SK-N-SH treated with all-trans-retinoic acid at 6 μM for 48 hours (cell line): Measurements from ENCODE around the gene MYL10.

Experiments
- CREB5 ChIP-seq: fragments of 250-450 bp; sonication (Bioruptor Pico); IDR thresholded peaks from 2 replicates; pipeline ENCODE4 v1.5.1; 2020; ENCODE audit warnings: low read depth, mild to moderate bottlenecking, moderate library complexity
- ESRRG ChIP-seq: fragments of 250-450 bp; sonication (Bioruptor Pico); IDR thresholded peaks from 2 replicates; pipeline ENCODE4 v1.6.1; 2021; ENCODE audit warnings: mild to moderate bottlenecking
- GLIS3 ChIP-seq: fragments of 250-450 bp; sonication (Bioruptor Pico); IDR thresholded peaks from 2 replicates; pipeline ENCODE4 v1.5.0; 2020; ENCODE audit warnings: mild to moderate bottlenecking, moderate library complexity
- ISL1 ChIP-seq: fragments of 250-450 bp; sonication (Bioruptor Pico); IDR thresholded peaks from 2 replicates; pipeline ENCODE4 v2.1.2; 2022; ENCODE audit warnings: mild to moderate bottlenecking, moderate library complexity
- PATZ1 ChIP-seq: fragments of 250-450 bp; sonication (Bioruptor Pico); IDR thresholded peaks from 2 replicates; pipeline ENCODE4 v1.8.0; 2020; ENCODE audit warnings: mild to moderate bottlenecking, moderate library complexity, borderline replicate concordance
- PPARA ChIP-seq: fragments of 250-450 bp; sonication (Bioruptor Pico); IDR thresholded peaks from 2 replicates; pipeline ENCODE4 v1.5.0; 2020; ENCODE audit warnings: mild to moderate bottlenecking, borderline replicate concordance
- RARB ChIP-seq: fragments of 250-450 bp; sonication (Bioruptor Pico); IDR thresholded peaks from 2 replicates; pipeline ENCODE4 v1.8.0; 2021; ENCODE audit warnings: mild to moderate bottlenecking, moderate library complexity
- TCF4 ChIP-seq: fragments of 250-450 bp; sonication (Bioruptor Pico); IDR thresholded peaks from 2 replicates; pipeline ENCODE4 v1.8.0; 2021; ENCODE audit warnings: mild to moderate bottlenecking, moderate library complexity, borderline replicate concordance
- ZC3H10 ChIP-seq: fragments of 250-450 bp; sonication (Bioruptor Pico); IDR thresholded peaks from 2 replicates; pipeline ENCODE4 v1.5.1; 2021; ENCODE audit warnings: mild to moderate bottlenecking, moderate library complexity
- ZFP3 ChIP-seq: fragments of 250-450 bp; sonication (Bioruptor Pico); IDR thresholded peaks from 2 replicates; pipeline ENCODE4 v1.5.0; 2020; ENCODE audit warnings: mild to moderate bottlenecking, moderate library complexity
- ZFP30 ChIP-seq: fragments of 450-650 bp; formaldehyde crosslinking; IDR thresholded peaks from 2 replicates; pipeline ENCODE4 v1.5.0; 2022; ENCODE audit warnings: mild to moderate bottlenecking, moderate library complexity

GRCh38 chr7:101612885-101613515, 16.1 kb downstream of the MYL10 start:
- no peak for TF ChIP-seq ZFP3 (CRISPR knock-in tag)
- no peak for TF ChIP-seq ZC3H10 (CRISPR knock-in tag)
- TF ChIP-seq PATZ1 (CRISPR knock-in tag) = no peak
- no peak for TF ChIP-seq GLIS3 (CRISPR knock-in tag)
- no peak for TF ChIP-seq ISL1 (CRISPR knock-in tag)
- no peak for TF ChIP-seq ZFP30 (CRISPR knock-in tag)
- TF ChIP-seq PPARA (CRISPR knock-in tag) = no peak
- no peak for TF ChIP-seq CREB5
- TF ChIP-seq RARB (CRISPR knock-in tag) = no peak
- no peak for TF ChIP-seq TCF4 (CRISPR knock-in tag)
- TF ChIP-seq ESRRG (CRISPR knock-in tag) = no peak
